GM10266 (cell line): Measurements from ENCODE around the gene NCAN.

Experiments
- DNase-seq: peaks from one replicate; pipeline ENCODE4 v3.0.0; 2012; ENCODE audit errors: extremely low spot score
- CTCF ChIP-seq: IDR thresholded peaks from 2 replicates; pipeline ENCODE4 v1.5.1; 2012; ENCODE audit warnings: mild to moderate bottlenecking, low read depth; ENCODE audit not compliant: control insufficient read depth, insufficient read depth; ENCODE audit errors: missing control alignments

The NCAN gene

GRCh38 chr19:19297759-19298158 is 86.0 kb downstream of the NCAN start:
- DNase-seq: no peak
- TF ChIP-seq CTCF: no peak

GRCh38 chr19:19300613-19301012 is 88.9 kb downstream of the NCAN start:
- peak; percentile 14 for DNase-seq
- TF ChIP-seq CTCF: no peak
